H1 (cell line): ENCODE data around the gene FRRS1L. TPM values are rescaled to one million over a fixed set of nuclear protein-coding genes. Genes with fewer than 3 reads are reported as not detected.

Experiments
- CTCF ChIA-PET: fragments of 300-600 bp; sonication (Branson Sonifier 250); formaldehyde crosslinking; loops from one replicate; lab custom pipeline; 2021; ENCODE audit not compliant: partially characterized antibody; lab: Charles Lee
- POLR2A ChIA-PET: fragments of 300-600 bp; sonication (Branson Sonifier 250); formaldehyde crosslinking; loops from one replicate; lab custom pipeline; 2021; ENCODE audit warnings: inconsistent platforms; ENCODE audit not compliant: partially characterized antibody; lab: Charles Lee
- DNase-seq, 2 experiments: peaks; one replicate each; pipeline versions ENCODE4 v3.0.0 to v3.0.0-alpha.2; 2010 to 2022; ENCODE audit warnings: low spot score in 2 of 2, low read depth in 1 of 2, mixed read lengths in 1 of 2
- FAIRE-seq: peaks from 2 replicates; lab custom pipeline; 2011; peaks lifted over from hg19 to GRCh38; lab: Jason Lieb, UNC
- H2AFZ ChIP-seq: 2 replicates; pipeline ENCODE4 v1.8.1; 2012; ENCODE audit warnings: low read length, inconsistent platforms
- H2AK5ac ChIP-seq: 2 replicates; pipeline ENCODE4 v1.6.1; 2013; ENCODE audit warnings: low read depth, low read length
- H2BK120ac ChIP-seq: replicated peaks from 2 replicates; pipeline ENCODE3; 2013; ENCODE audit warnings: low read depth, low read length, inconsistent platforms
- H2BK12ac ChIP-seq: 2 replicates; pipeline ENCODE4 v1.6.1; 2013; ENCODE audit warnings: low read depth, low read length
- H2BK15ac ChIP-seq: 2 replicates; pipeline ENCODE4 v1.6.1; 2013; ENCODE audit warnings: low read length
- H2BK20ac ChIP-seq: 2 replicates; pipeline ENCODE4 v1.6.1; 2013; ENCODE audit warnings: low read length
- H2BK5ac ChIP-seq: 2 replicates; pipeline ENCODE4 v1.6.1; 2013; ENCODE audit warnings: low read depth, low read length
- H3K14ac ChIP-seq: 2 replicates; pipeline ENCODE4 v1.6.1; 2013; ENCODE audit warnings: inconsistent platforms; ENCODE audit not compliant: insufficient read length
- H3K18ac ChIP-seq: 2 replicates; pipeline ENCODE4 v1.6.1; 2013; ENCODE audit warnings: low read length; ENCODE audit errors: extremely low read depth
- H3K23ac ChIP-seq: 2 replicates; pipeline ENCODE4 v1.6.1; 2013; ENCODE audit warnings: inconsistent platforms; ENCODE audit not compliant: insufficient read length
- H3K23me2 ChIP-seq: 2 replicates; pipeline ENCODE4 v1.6.1; 2013; ENCODE audit warnings: low read depth, low read length
- H3K27ac ChIP-seq: 2 replicates; pipeline ENCODE4 v1.6.1; 2011; ENCODE audit warnings: low read depth, low read length, inconsistent platforms
- H3K27me3 ChIP-seq, 4 experiments: replicated peaks in 1 of 4; 1 replicate in 1 of 4; 2 replicates in 3 of 4; pipeline versions ENCODE4 v1.6.1 to v1.8.1; 2011 to 2013; ENCODE audit warnings: low read length in 3 of 4, mild to moderate bottlenecking in 3 of 4, inconsistent platforms in 2 of 4, mixed read lengths in 2 of 4, moderate library complexity in 1 of 4; ENCODE audit not compliant: control insufficient read depth in 3 of 4, insufficient read depth in 3 of 4; ENCODE audit errors: extremely low read depth in 1 of 4
- H3K36me3 ChIP-seq, 4 experiments: 2 replicates each; pipeline versions ENCODE4 v1.6.1 to v1.8.1; 2011 to 2013; ENCODE audit warnings: mild to moderate bottlenecking in 4 of 4, low read length in 3 of 4, moderate library complexity in 2 of 4, control low read depth in 1 of 4, inconsistent platforms in 1 of 4; ENCODE audit not compliant: insufficient read depth in 4 of 4, control insufficient read depth in 2 of 4
- H3K4ac ChIP-seq: replicated peaks from 2 replicates; pipeline ENCODE3; 2013; ENCODE audit warnings: low read length, low read depth, mixed read lengths, inconsistent platforms; ENCODE audit not compliant: insufficient read length
- H3K4me1 ChIP-seq, 4 experiments: replicated peaks in 1 of 4; 1 replicate in 1 of 4; 2 replicates in 3 of 4; pipeline versions ENCODE4 v1.6.1 to v1.8.1; 2011 to 2013; ENCODE audit warnings: low read length in 3 of 4, inconsistent platforms in 2 of 4, mixed read lengths in 1 of 4; ENCODE audit not compliant: insufficient read depth in 4 of 4, control insufficient read depth in 3 of 4
- H3K4me2 ChIP-seq, 2 experiments: 2 replicates each; pipeline versions ENCODE4 v1.6.1 to v1.8.1; 2011 to 2013; ENCODE audit warnings: low read depth in 2 of 2, low read length in 2 of 2, control low read depth in 1 of 2, inconsistent platforms in 1 of 2, mild to moderate bottlenecking in 1 of 2; ENCODE audit not compliant: insufficient read depth in 1 of 2
- H3K4me3 ChIP-seq, 4 experiments: fragments of 200-600, 300-600 bp in 1 of 4; sonication (generic), shearing (Covaris generic), sonication (Bioruptor Twin) in 1 of 4; 2 replicates each; pipeline versions ENCODE4 v1.5.1 to v1.8.1; 2011 to 2016; ENCODE audit warnings: low read length in 4 of 4, low read depth in 3 of 4, control low read depth in 2 of 4, inconsistent platforms in 2 of 4, mild to moderate bottlenecking in 2 of 4, mixed read lengths in 1 of 4, moderate library complexity in 1 of 4; ENCODE audit not compliant: insufficient read depth in 2 of 4; ENCODE audit errors: extremely low read depth in 1 of 4
- H3K56ac ChIP-seq: replicated peaks from 2 replicates; pipeline ENCODE3; 2013; ENCODE audit warnings: low read depth, mild to moderate bottlenecking, mixed read lengths, low read length, inconsistent platforms; ENCODE audit not compliant: insufficient read length
- H3K79me1 ChIP-seq: 2 replicates; pipeline ENCODE4 v1.6.1; 2013; ENCODE audit warnings: low read depth, low read length, control low read depth
- H3K79me2 ChIP-seq, 2 experiments: 2 replicates each; pipeline versions ENCODE4 v1.6.1 to v1.8.1; 2012 to 2013; ENCODE audit warnings: low read length in 2 of 2, mild to moderate bottlenecking in 2 of 2, inconsistent platforms in 1 of 2; ENCODE audit not compliant: insufficient read depth in 2 of 2, control insufficient read depth in 1 of 2
- H3K9ac ChIP-seq, 4 experiments: replicated peaks in 1 of 4; 1 replicate in 1 of 4; 2 replicates in 3 of 4; pipeline versions ENCODE4 v1.6.1 to v1.8.1; 2011 to 2013; ENCODE audit warnings: low read depth in 3 of 4, low read length in 3 of 4, control low read depth in 2 of 4, mild to moderate bottlenecking in 2 of 4, moderate library complexity in 2 of 4, inconsistent platforms in 1 of 4; ENCODE audit errors: extremely low read depth in 1 of 4
- H3K9me3 ChIP-seq, 2 experiments: 2 replicates each; pipeline versions ENCODE4 v1.6.1 to v1.8.1; 2012 to 2013; ENCODE audit warnings: mild to moderate bottlenecking in 2 of 2, moderate library complexity in 2 of 2, control low read depth in 1 of 2, inconsistent platforms in 1 of 2, low read depth in 1 of 2, low read length in 1 of 2, mixed read lengths in 1 of 2; ENCODE audit not compliant: insufficient read depth in 2 of 2
- H4K20me1 ChIP-seq, 2 experiments: replicated peaks in 1 of 2; 2 replicates each; pipeline versions ENCODE3 to v1.8.1; 2011 to 2013; ENCODE audit warnings: inconsistent platforms in 2 of 2, low read length in 2 of 2, mild to moderate bottlenecking in 1 of 2; ENCODE audit not compliant: insufficient read depth in 2 of 2, control insufficient read depth in 1 of 2
- H4K5ac ChIP-seq: 2 replicates; pipeline ENCODE4 v1.6.1; 2013; ENCODE audit warnings: low read length, low read depth, mixed read lengths, inconsistent platforms; ENCODE audit not compliant: insufficient read length
- H4K8ac ChIP-seq: 2 replicates; pipeline ENCODE4 v1.8.0; 2013; ENCODE audit warnings: mild to moderate bottlenecking, moderate library complexity, low read length, inconsistent platforms; ENCODE audit not compliant: insufficient read depth; ENCODE audit errors: extremely low read depth
- H4K91ac ChIP-seq: replicated peaks from 2 replicates; pipeline ENCODE3; 2013; ENCODE audit warnings: low read length, mixed read lengths, inconsistent platforms; ENCODE audit not compliant: insufficient read length
- CEBPB ChIP-seq: IDR thresholded peaks from 2 replicates; pipeline ENCODE4 v1.6.1; 2012; ENCODE audit warnings: low read depth, low read length
- PHF8 ChIP-seq: fragments of 200-600 bp; sonication (generic); conservative IDR thresholded peaks from 2 replicates; pipeline ENCODE4 v1.7.1; 2012; ENCODE audit warnings: low read depth, mild to moderate bottlenecking, inconsistent platforms, low read length, moderate library complexity
- RFX5 ChIP-seq: IDR thresholded peaks from 2 replicates; pipeline ENCODE4 v1.6.1; 2011; ENCODE audit warnings: low read depth, low read length, improper control_type of control experiment, borderline replicate concordance
- WGBS, 2 experiments: shearing (Covaris generic) in 1 of 2; methylation state at CpG; one replicate each; pipeline versions ENCODE4 v1.1.6 to v1.1.7; 2013 to 2015; ENCODE audit warnings: low lambda C conversion rate in 2 of 2, mixed read lengths in 2 of 2, inconsistent platforms in 1 of 2, low coverage in 1 of 2, missing lambda C conversion rate in 1 of 2; ENCODE audit not compliant: insufficient replicate concordance in 2 of 2, insufficient coverage in 1 of 2, insufficient read length in 1 of 2; ENCODE audit errors: extremely low coverage in 1 of 2, missing lambda C conversion rate in 1 of 2; 5-methylcytosine and 5-hydroxymethylcytosine counted together
- polyA plus RNA-seq, 7 experiments: library from polyadenylated mRNA; depleted of rRNA in 3 of 7; stranded (reverse) in 5 of 7; unstranded in 2 of 7; fragments of >200 nt in 5 of 7; fragments of 200-250 nt in 2 of 7; gene quantifications; 1 replicate in 5 of 7; 2 replicates in 1 of 7; 4 replicates in 1 of 7; pipeline versions ENCODE4 v1.2.1 to v1.2.3, GENCODE V29; 2011 to 2013; ENCODE audit warnings: missing spikeins in 2 of 7, mixed read lengths in 2 of 7
- total RNA-seq: library from RNA; stranded (reverse); fragmentation: NEBNext Ultra II Directional; extraction: Animal tissue kit (Norgen Biotek cat#: 25700); gene quantifications from 2 replicates; pipeline ENCODE4 v1.2.1, GENCODE V29; 2021

FRRS1L gene
- total and polyA plus RNA-seq, 2 of the 8 experiments (the other 6 are each of a cell fraction or from before 2014, with no cell fraction given): 1.0 to 2.2 TPM

GRCh38 chr9:109113254-109113653 lies 53.8 kb downstream of the FRRS1L start:
- Histone ChIP-seq H3K27me3 (no peaks in the 10 kb centered on the region), H2BK15ac (no peak overlapping the region), H3K4me2 (no peak overlapping the region), H3K36me3 (no peaks in the 10 kb centered on the region; a peak in 1 of 8 replicates), H3K56ac (no peak overlapping the region), H2AK5ac (no peak overlapping the region), H2BK20ac (no peak overlapping the region), H2BK5ac (no peak overlapping the region), H4K91ac (no peak overlapping the region), H4K20me1 (peaks cover 9 to 23% of the 10 kb centered on the region in 2 experiments), H3K4me1 (peaks cover 0 to 5% (median 4%) of the 10 kb centered on the region in 4 experiments; a peak in 3 of 7 replicates), H2AFZ (no peak overlapping the region), H3K79me1 (no peaks in the 10 kb centered on the region), H3K23me2 (no peaks in the 10 kb centered on the region), H2BK120ac (no peak overlapping the region), H4K8ac (no peak overlapping the region), H3K9ac (no peak overlapping the region), H3K27ac (no peak overlapping the region), H3K79me2 (peaks cover 30 to 99% of the 10 kb centered on the region in 2 experiments), H3K23ac (no peak overlapping the region), H3K9me3 (no peaks in the 10 kb centered on the region), H3K4me3 (no peak overlapping the region), H3K4ac (no peak overlapping the region), H3K14ac (no peak overlapping the region), H4K5ac (no peak overlapping the region), H3K18ac (no peak overlapping the region), H2BK12ac (no peak overlapping the region)
- WGBS, 2 experiments: 80% methylated on average over 3 of the region's 3 CpGs; no CpG with 5 or more reads in 1 of the 2 experiments
- TF ChIP-seq PHF8: no peak
- no peak for TF ChIP-seq CEBPB
- TF ChIP-seq RFX5: no peak
- ChIA-PET CTCF (no interaction called here), POLR2A (no interaction called here)
- FAIRE-seq (no peak), DNase-seq (no peak)
